Effector memory CD4-positive, alpha-beta T cell (primary cell): ENCODE data around the gene DOCK4.

Experiments used
- DNase-seq, 3 donors: peaks; one replicate each; pipeline ENCODE4 v3.0.0-alpha.2; 2020
- H3K27ac ChIP-seq: 2 replicates; pipeline ENCODE4 v1.7.0; 2013; ENCODE audit warnings: mild to moderate bottlenecking, low read length, moderate library complexity; ENCODE audit not compliant: insufficient read depth, poor library complexity, severe bottlenecking
- H3K27me3 ChIP-seq: replicated peaks from 2 replicates; pipeline ENCODE4 v1.7.0; 2013; ENCODE audit warnings: mild to moderate bottlenecking, low read length; ENCODE audit not compliant: insufficient read depth, control insufficient read depth, poor library complexity, severe bottlenecking
- H3K36me3 ChIP-seq: 2 replicates; pipeline ENCODE4 v1.7.0; 2013; ENCODE audit warnings: mild to moderate bottlenecking, low read length, moderate library complexity; ENCODE audit not compliant: control insufficient read depth, insufficient read depth
- H3K4me1 ChIP-seq: 2 replicates; pipeline ENCODE4 v1.7.0; 2013; ENCODE audit warnings: low read length, mild to moderate bottlenecking; ENCODE audit not compliant: control insufficient read depth, insufficient read depth, poor library complexity, severe bottlenecking
- H3K4me3 ChIP-seq: 2 replicates; pipeline ENCODE4 v1.7.0; 2013; ENCODE audit warnings: low read length, low read depth, mild to moderate bottlenecking; ENCODE audit not compliant: insufficient read depth, poor library complexity, severe bottlenecking
- H3K9me3 ChIP-seq: 2 replicates; pipeline ENCODE4 v1.7.0; 2013; ENCODE audit warnings: mild to moderate bottlenecking, low read length, moderate library complexity; ENCODE audit not compliant: control insufficient read depth

DOCK4 gene

DNA sequence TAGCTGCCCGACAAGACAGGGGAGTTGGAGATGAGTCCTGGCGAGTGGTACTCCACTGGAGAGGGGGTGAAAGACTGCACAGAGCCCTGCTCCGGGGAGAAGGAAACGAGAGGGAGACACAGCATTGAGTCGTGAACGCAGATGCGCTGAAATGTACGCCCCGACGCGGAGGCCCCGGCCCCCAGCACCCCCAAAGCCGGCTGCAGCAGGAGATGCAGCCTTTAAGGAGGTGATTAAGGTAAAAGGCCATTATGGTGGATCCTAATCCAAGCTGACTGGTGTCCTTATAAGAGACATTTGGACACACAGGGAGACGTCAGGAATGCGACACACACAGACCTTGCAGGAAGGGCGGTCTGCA, 477.6 kb downstream of the DOCK4 start:
- Histone ChIP-seq H3K9me3 (no peaks in the 10 kb centered on the region), H3K27ac (no peak overlapping the region)

DNA sequence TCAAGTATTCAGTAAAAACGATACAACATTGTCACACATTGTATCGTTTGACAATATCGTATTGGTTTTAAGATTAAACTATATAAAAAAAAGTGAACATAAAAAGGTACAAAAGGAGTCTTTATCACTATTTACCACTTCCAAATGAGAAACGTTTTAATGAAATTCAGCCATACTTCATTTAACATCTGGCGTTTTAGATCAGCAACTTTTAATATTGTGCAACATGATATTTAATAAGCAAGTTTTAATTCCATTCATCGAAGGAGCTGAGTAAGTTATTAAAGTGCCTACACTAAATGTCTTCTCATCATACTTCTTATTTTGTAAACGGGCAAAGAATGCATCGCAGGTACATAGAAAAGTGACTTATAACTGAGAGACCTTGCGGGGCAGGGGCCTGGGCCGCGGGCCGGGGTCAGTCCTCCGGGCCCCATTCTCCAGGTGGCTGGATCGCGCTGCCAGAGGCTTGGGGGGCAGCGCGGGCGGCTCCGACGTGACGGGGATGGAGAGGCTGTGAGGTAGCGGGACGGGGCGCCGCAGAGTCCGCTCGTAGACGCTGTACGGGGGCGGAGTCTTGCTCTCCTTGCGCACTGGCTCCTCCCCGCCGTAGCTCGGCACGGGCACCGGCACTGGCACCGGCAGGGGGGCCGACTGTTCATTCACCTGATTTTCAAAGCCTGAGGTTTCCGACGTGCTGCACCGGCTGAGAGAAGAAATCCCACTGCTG, 478.1 kb downstream of the DOCK4 start:
- no peaks in the 10 kb centered on the region for H3K27me3 ChIP-seq
- H3K9me3 ChIP-seq = no peaks in the 10 kb centered on the region
- DNase-seq = no peak
- no peaks in the 10 kb centered on the region for H3K4me1 ChIP-seq
- no peak overlapping the region for H3K4me3 ChIP-seq
- H3K36me3 ChIP-seq = no peaks in the 10 kb centered on the region
- H3K27ac ChIP-seq = no peak overlapping the region

More for the DNA sequence above, 477.6 kb downstream of the DOCK4 start:
- Histone ChIP-seq H3K4me1 (no peaks in the 10 kb centered on the region), H3K27me3 (no peaks in the 10 kb centered on the region), H3K4me3 (no peak overlapping the region), H3K36me3 (no peaks in the 10 kb centered on the region)
- no peak for DNase-seq

DNA sequence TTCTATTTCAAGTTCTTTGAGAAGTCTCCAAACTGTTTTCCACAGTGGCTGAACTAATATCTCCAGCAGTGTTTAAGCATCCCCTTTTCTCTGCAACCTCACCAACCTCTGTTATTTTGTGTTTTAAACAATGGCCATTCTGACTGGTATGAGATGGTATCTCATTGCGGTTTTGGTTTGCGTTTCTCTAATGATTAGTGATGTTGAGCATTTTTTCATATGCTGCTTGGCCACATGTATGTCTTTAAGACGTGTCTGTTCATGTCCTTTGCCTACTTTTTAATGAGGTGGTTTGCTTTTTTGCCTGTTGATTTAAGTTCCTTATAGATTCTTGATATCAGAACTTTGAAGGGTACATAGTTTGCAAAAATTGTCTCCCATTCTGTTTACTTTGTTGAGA, 487.3 kb downstream of the DOCK4 start:
- H3K27me3 ChIP-seq = no peaks in the 10 kb centered on the region
- no peak for DNase-seq
- H3K4me3 ChIP-seq = no peak overlapping the region
- no peaks in the 10 kb centered on the region for H3K4me1 ChIP-seq
- H3K9me3 ChIP-seq = no peaks in the 10 kb centered on the region
- no peaks in the 10 kb centered on the region for H3K36me3 ChIP-seq
- H3K27ac ChIP-seq = no peak overlapping the region

DNA sequence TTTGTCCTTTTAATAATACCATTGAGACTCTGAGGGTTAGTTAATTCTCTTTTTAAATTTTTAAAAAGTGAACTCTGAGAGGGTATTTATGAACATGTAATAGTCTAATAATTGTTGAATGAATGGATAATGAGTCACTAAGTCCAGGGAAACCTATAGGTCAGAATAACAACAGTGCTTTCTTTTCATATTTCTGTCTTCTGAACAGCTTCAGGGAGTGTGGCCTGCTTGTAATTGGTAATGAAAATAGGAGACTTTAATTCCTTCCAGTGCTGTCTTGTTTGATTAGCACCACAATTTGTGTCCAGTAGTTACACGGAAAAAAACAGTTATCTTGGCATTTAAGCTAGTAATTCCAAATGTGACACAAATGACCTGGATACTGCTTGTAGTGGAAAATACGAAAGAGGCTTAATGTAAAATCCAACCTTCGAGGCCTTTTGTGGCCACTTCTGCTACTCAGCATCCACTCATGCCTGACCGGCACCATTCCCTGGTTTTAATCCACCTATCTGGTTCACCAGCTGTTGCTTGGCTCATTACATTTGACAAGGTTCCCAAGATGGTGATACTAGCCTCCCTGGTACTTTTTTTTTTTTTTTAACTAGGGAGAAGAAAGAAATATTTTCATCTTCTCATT, 494.7 kb downstream of the DOCK4 start:
- DNase-seq = no peak
- no peaks in the 10 kb centered on the region for H3K9me3 ChIP-seq
- H3K4me3 ChIP-seq = no peak overlapping the region
- no peaks in the 10 kb centered on the region for H3K36me3 ChIP-seq
- no peaks in the 10 kb centered on the region for H3K4me1 ChIP-seq
- no peak overlapping the region for H3K27ac ChIP-seq
- H3K27me3 ChIP-seq = no peaks in the 10 kb centered on the region

DNA sequence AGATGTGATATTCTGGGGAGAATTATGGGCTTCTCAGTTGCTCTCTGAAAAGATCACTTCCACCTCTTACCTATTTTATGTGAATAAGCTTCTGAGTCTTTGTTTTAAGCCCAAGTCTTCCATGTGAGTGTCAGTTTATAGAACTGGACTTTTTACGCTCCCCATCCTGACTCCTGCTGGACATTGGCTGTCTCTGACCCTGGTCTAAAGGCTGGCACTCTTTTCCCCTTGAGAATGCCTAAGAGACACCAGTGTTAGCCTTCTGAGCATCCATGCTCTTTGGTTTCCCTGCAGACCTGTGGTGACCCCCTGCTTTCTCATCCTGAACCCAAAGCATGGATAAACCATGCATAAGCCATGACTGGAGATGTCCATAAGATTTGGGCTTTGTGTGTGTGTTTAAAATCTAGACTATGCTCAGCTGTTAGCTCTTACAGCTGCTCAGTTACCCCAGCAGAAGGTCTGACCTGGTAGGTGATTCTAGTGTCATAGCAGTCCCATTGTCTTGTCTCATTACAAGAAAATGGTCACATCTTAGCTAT, 495.3 kb downstream of the DOCK4 start:
- H3K36me3 ChIP-seq = no peaks in the 10 kb centered on the region
- no peak overlapping the region for H3K4me3 ChIP-seq
- no peaks in the 10 kb centered on the region for H3K9me3 ChIP-seq
- no peaks in the 10 kb centered on the region for H3K4me1 ChIP-seq
- H3K27ac ChIP-seq = no peak overlapping the region
- H3K27me3 ChIP-seq = no peaks in the 10 kb centered on the region
- no peak for DNase-seq

DNA sequence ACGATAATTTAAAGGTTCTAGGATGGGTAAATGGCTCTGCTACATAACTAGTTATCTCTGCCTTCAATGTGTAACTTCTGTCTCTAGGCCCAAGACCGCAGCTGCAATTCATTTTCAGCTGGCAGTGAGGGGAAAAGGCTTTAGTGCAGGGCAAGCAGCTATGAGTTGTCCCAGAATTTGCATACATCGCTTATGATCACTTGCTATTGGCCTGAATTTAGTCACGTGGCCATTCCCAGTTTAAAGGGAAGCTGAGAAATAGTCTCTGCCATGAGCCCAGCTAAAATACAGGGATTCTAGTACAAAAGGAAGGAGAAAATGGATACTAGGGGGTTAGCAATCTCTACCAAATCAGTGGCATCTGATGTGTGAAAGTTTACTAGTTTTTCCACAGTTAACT, 498.1 kb downstream of the DOCK4 start:
- H3K9me3 ChIP-seq = no peaks in the 10 kb centered on the region
- no peak overlapping the region for H3K27ac ChIP-seq
- DNase-seq = no peak
- H3K36me3 ChIP-seq = no peaks in the 10 kb centered on the region
- no peak overlapping the region for H3K4me3 ChIP-seq
- H3K27me3 ChIP-seq = no peaks in the 10 kb centered on the region
- no peaks in the 10 kb centered on the region for H3K4me1 ChIP-seq

DNA sequence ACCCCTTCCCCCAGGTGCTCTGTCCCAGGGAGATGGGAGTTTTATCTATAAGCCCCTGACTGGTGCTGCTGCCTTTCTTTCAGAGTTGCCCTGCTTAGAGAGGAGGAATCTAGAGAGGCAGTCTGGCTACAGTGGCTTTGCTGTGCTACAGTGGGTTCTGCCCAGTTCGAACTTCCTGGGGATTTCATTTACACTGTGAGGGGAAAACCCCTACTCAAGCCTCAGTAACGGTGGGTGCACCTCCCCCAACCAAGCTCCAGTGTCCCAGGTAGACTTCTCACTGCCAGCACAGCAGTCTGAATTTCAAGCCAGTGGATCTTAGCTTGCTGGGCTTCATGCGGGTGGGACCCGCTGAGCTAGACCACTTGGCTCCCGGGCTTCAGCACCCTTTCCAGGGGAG, 500.4 kb downstream of the DOCK4 start:
- Histone ChIP-seq H3K4me3 (no peak overlapping the region), H3K27me3 (no peaks in the 10 kb centered on the region), H3K9me3 (no peaks in the 10 kb centered on the region), H3K36me3 (no peaks in the 10 kb centered on the region), H3K4me1 (no peaks in the 10 kb centered on the region), H3K27ac (no peak overlapping the region)
- DNase-seq = no peak

DNA sequence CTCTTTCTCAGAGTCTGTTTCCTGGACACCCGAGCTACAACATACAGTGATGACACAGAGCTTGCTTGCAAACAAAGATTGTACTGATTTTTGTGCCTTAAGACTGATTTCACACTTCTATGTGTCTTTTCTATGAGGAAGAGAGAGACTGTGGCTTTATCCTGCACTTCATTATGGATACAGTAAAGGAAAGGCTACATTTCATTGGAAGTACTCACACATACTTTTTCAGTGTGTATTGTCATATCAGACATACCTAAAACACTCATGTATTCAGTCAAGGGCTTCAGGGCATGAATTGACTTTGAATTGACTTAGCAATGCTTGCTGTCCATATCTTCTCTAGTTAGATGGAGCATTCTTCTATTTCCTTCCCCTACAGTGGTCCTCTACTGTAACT, 508.4 kb downstream of the DOCK4 start:
- Histone ChIP-seq H3K27me3 (no peaks in the 10 kb centered on the region), H3K36me3 (no peaks in the 10 kb centered on the region), H3K4me3 (no peak overlapping the region), H3K9me3 (no peaks in the 10 kb centered on the region), H3K4me1 (no peaks in the 10 kb centered on the region), H3K27ac (no peak overlapping the region)
- no peak for DNase-seq

DNA sequence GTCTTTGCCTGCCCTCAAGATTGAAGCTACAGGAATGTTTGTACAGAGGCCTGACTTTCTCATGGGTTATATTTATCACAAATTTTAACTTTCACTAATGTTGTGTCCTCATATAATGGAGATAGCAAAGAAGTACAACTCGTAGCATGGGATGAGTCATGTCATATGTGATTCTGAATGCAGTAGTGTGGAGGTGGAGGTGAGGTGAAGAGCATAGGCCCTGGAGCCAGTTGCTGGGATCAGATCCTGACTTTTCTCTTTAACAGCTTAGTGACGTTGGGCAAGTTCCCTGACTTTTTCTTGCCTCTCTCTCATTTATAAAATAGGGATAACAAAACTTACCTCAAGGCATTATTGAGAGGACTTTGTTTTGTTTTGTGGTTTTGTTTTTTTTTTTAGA, 511.8 kb downstream of the DOCK4 start:
- DNase-seq = no peak
- Histone ChIP-seq H3K27me3 (no peaks in the 10 kb centered on the region), H3K9me3 (no peaks in the 10 kb centered on the region)

DNA sequence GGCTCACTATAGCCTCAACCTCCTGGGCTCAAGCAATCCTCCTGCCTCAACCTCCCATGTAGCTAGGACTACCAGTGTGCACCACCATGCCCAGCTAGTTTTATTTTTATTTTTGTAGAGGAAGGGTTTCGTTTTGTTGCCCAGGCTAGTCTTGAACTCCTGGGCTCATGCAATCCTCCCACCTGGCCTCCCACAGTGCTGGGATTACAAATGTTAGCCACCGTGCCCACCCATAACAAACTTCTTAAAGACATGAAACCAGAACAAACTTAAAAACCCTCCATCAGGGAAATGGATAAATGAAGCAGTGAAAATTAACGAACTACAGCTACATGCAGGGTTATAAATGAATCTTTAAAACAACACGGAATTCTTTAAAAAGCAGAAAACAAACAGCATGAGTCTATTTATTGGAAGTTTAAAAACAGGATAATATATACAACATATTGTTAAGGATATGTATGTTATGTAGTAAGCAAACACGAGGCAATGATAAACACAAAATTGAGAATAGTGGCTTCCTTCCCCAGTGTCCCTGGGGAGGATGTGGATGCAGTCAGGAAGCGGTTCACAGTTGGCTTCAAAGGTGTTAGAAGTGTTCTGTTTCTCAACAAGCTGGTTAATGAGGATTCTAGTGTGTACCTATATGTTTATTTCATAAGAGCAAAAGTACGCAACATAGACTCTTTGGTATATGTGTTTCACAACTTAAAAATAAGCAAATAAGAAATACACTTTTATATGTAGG, 515.7 kb downstream of the DOCK4 start:
- no peaks in the 10 kb centered on the region for H3K36me3 ChIP-seq
- no peak for DNase-seq
- H3K27me3 ChIP-seq = no peaks in the 10 kb centered on the region
- no peak overlapping the region for H3K4me3 ChIP-seq
- H3K27ac ChIP-seq = no peak overlapping the region
- no peaks in the 10 kb centered on the region for H3K4me1 ChIP-seq
- H3K9me3 ChIP-seq = no peaks in the 10 kb centered on the region

More for the DNA sequence above, 511.8 kb downstream of the DOCK4 start:
- H3K27ac ChIP-seq = no peak overlapping the region
- H3K36me3 ChIP-seq = no peaks in the 10 kb centered on the region
- H3K4me1 ChIP-seq = no peaks in the 10 kb centered on the region
- no peak overlapping the region for H3K4me3 ChIP-seq
